NCI-H748 treated with DMSO at 0.1 percent for 48 hours (cell line): ENCODE measurements around the gene AMZ1.

Source experiments
- DNase-seq: peaks from one replicate; lab custom pipeline; 2025; lab: John Stamatoyannopoulos, UW

AMZ1 gene

GRCh38 chr7:2754086-2754485, 66.1 kb downstream of the AMZ1 start:
- no peak for DNase-seq

- DNase-seq = no peak
These were observed 66.9 kb downstream of the AMZ1 start for GRCh38 chr7:2754912-2755311.

GRCh38 chr7:2755531-2755930, 67.5 kb downstream of the AMZ1 start:
- no peak for DNase-seq

- no peak for DNase-seq
These were observed 69.4 kb downstream of the AMZ1 start for GRCh38 chr7:2757361-2757903.

- peak; percentile 7 for DNase-seq
These were observed 70.1 kb downstream of the AMZ1 start for GRCh38 chr7:2757904-2758672.

- peak; percentile 10 for DNase-seq
These were observed 70.9 kb downstream of the AMZ1 start for GRCh38 chr7:2758673-2759616.

GRCh38 chr7:2759736-2760097, 71.7 kb downstream of the AMZ1 start:
- DNase-seq = no peak

- peak; percentile 33 for DNase-seq
These were observed 72.3 kb downstream of the AMZ1 start for GRCh38 chr7:2760098-2760889.

- DNase-seq = no peak
These were observed 73.2 kb downstream of the AMZ1 start for GRCh38 chr7:2761131-2761624.

- DNase-seq = no peak
These were observed 73.9 kb downstream of the AMZ1 start for GRCh38 chr7:2761801-2762497.

GRCh38 chr7:2763597-2763996, 75.6 kb downstream of the AMZ1 start:
- DNase-seq = no peak

- no peak for DNase-seq
These were observed 76.6 kb downstream of the AMZ1 start for GRCh38 chr7:2764621-2765020.
